ENCODE data around the gene EFNA1. TPM values are rescaled to one million over a fixed set of nuclear protein-coding genes. Genes with fewer than 3 reads are reported as not detected.

The EFNA1 gene
- total and polyA plus RNA-seq, 2 of the 13 experiments (the other 11 are each of a cell fraction or from before 2014, with no cell fraction given), result 81.8 to 874 TPM

GRCh38 chr1:155084722-155085503 is 42.8 kb upstream of the EFNA1 start (continued):
- TF ChIP-seq SOX13 (IDR thresholded peaks at IDR 0.05) (no peak), SOX13 (CRISPR knock-in tag; conservative IDR thresholded peaks at IDR 0.05 in 1 of 2, IDR thresholded peaks at IDR 0.05 in 1 of 2) (peak in 1 of 2 experiments; percentile 42; a peak in 1 of 4 replicates), NR2F2 (IDR thresholded peaks at IDR 0.05; ENCODE audit: borderline replicate concordance, low read depth) (no peak), UBTF (CRISPR knock-in tag; IDR thresholded peaks at IDR 0.05) (peak; percentile 64; the same call in 1 of the 2 replicates), HIVEP1 (CRISPR knock-in tag; IDR thresholded peaks at IDR 0.05) (0 out of 2 replicates have a peak, but pooled peaks have one; percentile 30), ARHGAP35 (CRISPR knock-in tag; IDR thresholded peaks at IDR 0.05; ENCODE audit: borderline replicate concordance) (no peak), KLF9 (CRISPR knock-in tag; IDR thresholded peaks at IDR 0.05; ENCODE audit: low read depth) (peak; percentile 57; the same call in 1 of the 2 replicates), ZBTB46 (CRISPR knock-in tag; IDR thresholded peaks at IDR 0.05; ENCODE audit: borderline replicate concordance) (no peak), KAT2B (IDR thresholded peaks at IDR 0.05; ENCODE audit: borderline replicate concordance, low read depth, low read length) (no peak), HNRNPK (IDR thresholded peaks at IDR 0.05; ENCODE audit: low read depth, low read length, poor library complexity, severe bottlenecking) (no peak), HDAC1 (CRISPR knock-in tag; IDR thresholded peaks at IDR 0.05) (peak; percentile 56), ADNP (CRISPR knock-in tag; IDR thresholded peaks at IDR 0.05) (no peak), DNMT1 (CRISPR knock-in tag; IDR thresholded peaks at IDR 0.05) (no peak), ZNF282 (IDR thresholded peaks at IDR 0.05; ENCODE audit: partially characterized antibody) (no peak), GPBP1L1 (CRISPR knock-in tag; IDR thresholded peaks at IDR 0.05) (no peak), TERF1 (CRISPR knock-in tag; IDR thresholded peaks at IDR 0.05) (no peak), ARID3A (IDR thresholded peaks at IDR 0.05; ENCODE audit: low read depth, low read length) (no peak), ZSCAN22 (CRISPR knock-in tag; IDR thresholded peaks at IDR 0.05) (no peak), MIXL1 (CRISPR knock-in tag; IDR thresholded peaks at IDR 0.05) (peak; percentile 68; the same call in 1 of the 2 replicates), YY1 (IDR thresholded peaks at IDR 0.05; ENCODE audit: insufficient read depth, insufficient replicate concordance, low read depth, low read length) (peak; percentile 55), ZNF124 (CRISPR knock-in tag; IDR thresholded peaks at IDR 0.05) (0 out of 2 replicates have a peak, but pooled peaks have one; percentile 61)

Data from HepG2 (cell line).